GOT3 (cell line): Measurements from ENCODE around the gene NMNAT2.
A peak's percentile ranks its signal among the peaks of the same experiment; 100 is the strongest.
"Not testable (repeated sequence)": the region's sequence is repeated elsewhere in the genome, so short reads cannot be mapped to it uniquely, and the experiment has no call there.

Experiments used
- DNase-seq: peaks from one replicate; lab custom pipeline; 2025; ENCODE audit warnings: mixed read lengths; lab: John Stamatoyannopoulos, UW

NMNAT2 gene

GRCh38 chr1:183288583-183288982 is 129.6 kb downstream of the NMNAT2 start:
- DNase-seq, result no peak

GRCh38 chr1:183287191-183287675 is 130.9 kb downstream of the NMNAT2 start:
- DNase-seq, result no peak

- DNase-seq, result no peak
These were observed 132.4 kb downstream of the NMNAT2 start for GRCh38 chr1:183285746-183286145.

DNA sequence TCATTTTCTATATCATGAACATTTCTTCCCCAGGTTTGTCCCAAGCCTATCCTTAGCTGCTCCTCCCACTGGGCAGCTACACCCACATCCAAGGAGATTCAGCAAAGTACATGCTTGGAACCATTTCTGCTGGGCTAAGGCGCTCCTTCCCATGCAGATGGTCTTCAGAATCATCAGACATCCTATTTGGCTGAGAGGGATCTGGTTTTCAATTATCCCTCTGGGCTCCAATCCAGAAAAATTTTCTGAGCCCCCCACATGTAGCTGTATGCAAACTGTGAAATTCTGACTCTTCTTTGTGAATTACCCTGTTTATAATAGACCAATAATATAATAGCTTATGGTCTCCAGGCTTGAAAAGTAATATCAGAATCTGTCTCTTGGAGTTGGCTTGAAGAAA is 132.9 kb downstream of the NMNAT2 start:
- no peak for DNase-seq

GRCh38 chr1:183284086-183284485 is 134.1 kb downstream of the NMNAT2 start:
- no peak for DNase-seq

- DNase-seq, result no peak
These were observed 134.9 kb downstream of the NMNAT2 start for GRCh38 chr1:183283286-183283685.

- DNase-seq, result no peak
These were observed 135.9 kb downstream of the NMNAT2 start for GRCh38 chr1:183282101-183282855.

DNA sequence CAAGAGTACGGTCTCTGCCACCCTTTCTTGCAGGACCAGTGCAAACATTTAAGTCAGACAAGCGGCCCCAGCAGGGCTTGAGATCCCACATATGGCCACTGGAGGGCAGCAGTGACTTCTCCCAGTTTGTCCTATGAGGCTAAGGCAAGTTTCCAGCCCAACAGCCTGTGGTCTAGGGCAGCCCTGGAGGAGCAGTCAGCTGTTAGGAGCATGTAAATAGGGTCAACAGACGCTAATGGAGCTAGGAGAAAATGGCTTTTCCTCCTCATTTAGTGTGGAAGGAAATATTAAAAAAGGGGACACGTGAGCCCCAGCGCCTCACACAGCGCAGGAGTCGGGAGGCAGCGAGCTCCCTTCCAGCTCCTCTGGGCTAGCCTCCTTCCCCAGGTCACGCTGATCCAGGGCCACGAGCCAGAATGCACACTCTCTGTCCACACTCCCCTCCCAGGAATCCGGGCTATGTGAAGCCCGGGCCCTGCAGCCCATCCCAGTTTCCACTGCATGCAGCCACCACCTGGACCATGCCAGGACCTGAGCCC is 136.6 kb downstream of the NMNAT2 start:
- DNase-seq, result peak; percentile 65

GRCh38 chr1:183281039-183281438 is 137.1 kb downstream of the NMNAT2 start:
- DNase-seq, result peak; percentile 40

DNA sequence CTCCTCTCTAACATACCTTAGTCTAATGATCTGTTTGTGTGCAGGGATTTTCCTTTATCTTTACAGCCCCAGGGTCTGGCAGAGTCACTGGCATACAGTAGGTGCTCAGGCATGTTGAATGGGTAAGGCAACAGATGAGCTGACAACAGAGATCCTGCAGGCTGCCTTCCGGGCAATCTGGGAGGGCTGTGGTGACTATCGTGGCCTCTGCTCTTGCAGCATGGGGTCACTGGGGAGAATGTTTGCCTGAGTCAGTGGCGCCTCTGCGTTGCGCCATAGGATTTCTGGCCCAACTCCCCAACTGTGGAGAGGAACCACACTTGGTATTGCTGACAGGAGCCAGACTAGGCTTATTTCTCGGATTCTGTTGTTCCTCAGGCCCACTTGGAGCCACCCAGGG is 138.3 kb downstream of the NMNAT2 start:
- peak; percentile 62 for DNase-seq

GRCh38 chr1:183278739-183279591 is 139.2 kb downstream of the NMNAT2 start:
- no peak for DNase-seq

DNA sequence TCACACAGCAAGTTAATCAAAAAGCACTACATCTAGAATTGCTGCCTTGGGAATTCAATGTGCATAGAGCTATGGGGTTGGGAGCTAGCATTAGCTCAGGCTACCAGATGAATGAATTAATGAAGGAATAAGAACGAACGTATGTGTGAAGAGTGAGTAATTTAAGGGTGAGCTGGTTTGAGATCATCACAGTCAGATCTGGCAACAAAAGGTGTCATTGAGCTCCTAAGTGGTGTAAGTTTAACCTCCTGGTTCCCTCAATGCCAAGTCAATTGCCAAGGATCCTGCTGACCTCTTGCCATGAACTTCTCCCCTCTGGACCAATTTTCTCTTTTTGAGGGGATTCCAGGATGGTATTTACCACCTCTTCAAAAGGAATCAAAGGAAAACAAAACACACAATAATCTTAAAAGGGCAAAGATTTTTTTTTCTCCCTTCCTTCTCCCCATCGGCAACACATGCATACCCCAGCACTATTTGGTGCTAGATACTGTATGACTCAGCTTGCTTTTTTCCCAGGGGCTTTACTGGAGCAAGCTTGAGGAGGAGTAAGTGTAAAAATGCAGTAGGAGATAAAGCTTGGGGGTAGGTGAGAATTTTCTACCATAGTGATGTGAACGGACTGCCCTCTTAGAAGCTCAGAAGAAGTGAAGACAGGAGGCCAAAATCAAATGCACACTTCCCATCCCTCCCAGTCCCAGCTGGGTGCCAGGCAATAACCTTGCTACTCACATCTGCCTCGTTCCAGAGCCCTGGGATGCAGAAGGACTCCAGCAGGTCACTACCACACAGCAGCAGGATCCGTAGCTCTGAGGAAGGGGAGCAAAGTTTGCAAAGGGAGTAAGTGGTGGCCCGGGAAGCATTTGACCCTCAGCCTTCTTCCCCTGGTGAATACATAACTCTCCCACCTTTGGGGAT is 140.1 kb downstream of the NMNAT2 start:
- no peak for DNase-seq

DNA sequence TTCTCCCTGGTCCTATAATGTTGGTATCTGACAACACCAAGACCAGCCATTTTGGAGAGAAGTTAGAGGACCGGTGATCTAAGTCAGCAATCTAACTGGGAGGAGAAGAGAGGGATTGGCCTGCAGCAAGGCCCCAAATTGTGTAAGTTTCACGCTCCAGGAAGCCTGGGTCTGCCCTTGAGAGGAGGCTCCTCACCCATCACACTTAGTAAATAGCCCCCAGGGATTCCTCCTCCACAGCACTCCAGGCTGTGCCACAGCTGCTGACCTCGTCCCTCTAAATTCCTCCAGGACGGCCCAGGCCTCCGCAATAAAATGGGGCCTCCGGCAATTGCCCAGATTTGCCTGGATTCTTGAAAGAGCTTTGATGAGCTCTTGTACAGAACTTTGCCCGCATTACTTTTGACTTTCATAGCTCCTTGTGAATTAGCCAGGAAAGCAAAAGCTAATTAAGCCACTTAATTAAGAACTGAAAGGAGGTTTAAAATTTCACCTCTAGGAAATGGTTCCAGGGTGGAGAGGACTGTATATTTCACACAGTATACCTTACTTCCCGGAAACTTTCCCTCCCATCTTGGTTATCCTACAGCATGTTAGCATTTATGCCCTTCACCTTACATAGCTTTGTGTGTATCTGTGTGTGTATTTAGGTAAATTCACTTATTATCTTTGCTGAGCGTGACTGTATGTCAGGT is 141.6 kb downstream of the NMNAT2 start:
- no peak for DNase-seq

DNA sequence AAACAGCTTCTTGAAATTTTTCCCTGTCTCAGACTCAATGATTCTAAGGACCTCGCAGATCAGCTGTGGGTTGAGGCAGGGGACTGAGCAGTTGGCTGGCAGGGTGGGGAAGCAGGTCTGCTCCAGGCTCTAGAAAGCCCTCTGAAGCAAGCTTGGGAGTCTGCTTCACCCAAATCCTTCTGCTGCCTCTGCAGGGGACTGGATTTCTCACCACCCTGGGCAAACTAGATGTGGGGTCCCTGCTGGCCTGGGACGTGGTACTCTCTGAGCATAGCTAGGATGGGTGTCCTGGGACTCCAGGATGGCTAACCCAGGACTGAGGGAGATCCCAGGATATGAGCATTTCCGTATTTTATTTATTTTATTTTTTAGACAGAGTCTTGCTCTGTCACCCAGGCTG is 142.9 kb downstream of the NMNAT2 start:
- no peak for DNase-seq

DNA sequence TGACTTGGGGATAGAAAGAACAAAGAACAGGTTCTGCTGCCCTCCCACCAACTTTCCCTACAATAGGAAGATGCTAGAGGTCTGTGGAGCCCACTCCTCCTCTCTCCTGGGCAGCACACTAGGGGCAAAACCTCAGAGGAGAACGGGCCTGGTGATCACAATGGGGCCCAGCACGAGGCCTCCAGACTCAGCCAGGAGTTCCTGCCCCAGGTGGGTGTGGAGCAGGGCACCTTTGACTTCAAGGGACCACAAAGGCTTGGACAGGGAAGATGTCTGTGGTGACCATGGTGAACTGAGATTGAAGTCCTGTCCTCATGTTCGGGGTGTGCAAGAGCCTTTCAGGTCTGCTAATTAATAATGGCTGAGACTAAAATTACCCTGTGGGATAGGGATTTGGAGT is 143.3 kb downstream of the NMNAT2 start:
- DNase-seq, result no peak

- not testable (repeated sequence) for DNase-seq
These were observed 144.2 kb downstream of the NMNAT2 start for GRCh38 chr1:183273984-183274383.

DNA sequence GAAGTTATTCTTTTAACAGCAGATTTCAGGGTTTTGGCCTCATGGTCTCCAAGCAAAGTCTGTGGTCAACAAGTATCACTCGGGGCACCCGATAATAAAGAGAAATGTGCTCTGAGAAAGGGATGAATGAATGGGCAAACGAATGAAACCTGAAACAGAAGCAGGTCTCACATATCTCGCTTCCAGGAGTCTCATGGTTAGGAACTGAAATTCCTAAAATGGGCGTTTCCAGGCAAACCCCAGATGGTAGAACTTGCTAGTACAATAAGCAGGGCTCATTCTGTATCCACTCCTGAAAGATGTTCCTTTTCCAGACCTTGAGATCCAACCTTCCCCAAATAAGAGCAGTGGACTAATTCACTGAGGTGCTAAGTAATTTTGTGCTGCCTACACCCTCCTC is 144.9 kb downstream of the NMNAT2 start:
- DNase-seq, result no peak

DNA sequence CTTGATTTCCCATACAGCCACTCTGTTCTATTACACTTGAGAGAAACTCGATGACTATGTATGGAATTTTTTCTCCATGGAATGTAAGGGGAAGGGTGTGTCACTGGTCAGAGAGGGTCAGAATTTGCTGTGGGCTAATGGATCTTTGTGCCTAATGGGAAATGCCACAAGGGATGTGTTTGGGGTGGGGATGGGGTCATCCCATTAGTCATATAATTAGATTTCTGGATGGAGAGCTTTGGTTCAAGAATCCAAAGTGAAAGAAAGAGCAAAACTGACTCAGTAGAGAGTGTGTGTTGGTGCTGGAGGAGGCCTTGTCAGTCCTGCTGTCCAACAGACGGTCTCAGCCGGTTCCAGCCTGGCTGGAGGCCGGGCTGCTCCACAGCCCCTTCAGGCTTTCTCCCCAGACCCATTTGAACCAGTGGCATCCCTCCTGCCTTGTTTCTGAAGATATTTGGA is 145.8 kb downstream of the NMNAT2 start:
- DNase-seq, result peak; percentile 31

GRCh38 chr1:183270541-183271141 is 147.5 kb downstream of the NMNAT2 start:
- DNase-seq, result peak; percentile 23

GRCh38 chr1:183267646-183268431 is 150.3 kb downstream of the NMNAT2 start:
- DNase-seq, result peak; percentile 17
